OCI-LY3 (cell line): ENCODE results near the gene GRID2.
A peak's percentile ranks its signal among the peaks of the same experiment; 100 is the strongest.
"Not testable (repeated sequence)": the region's sequence is repeated elsewhere in the genome, so short reads cannot be mapped to it uniquely, and the experiment has no call there.

Source experiments
- H2AFZ ChIP-seq: fragments of 200-600, 300-600 bp; shearing (Covaris generic); 2 replicates; pipeline ENCODE4 v1.6.0; 2014; ENCODE audit warnings: antibody characterized with exemption, low read depth, low read length
- H3K27ac ChIP-seq: fragments of 200-600, 300-600 bp; sonication (generic); 2 replicates; pipeline ENCODE4 v1.5.1; 2014; ENCODE audit warnings: mild to moderate bottlenecking, low read length, moderate library complexity, mixed read lengths
- H3K27me3 ChIP-seq: fragments of 200-600, 300-600 bp; sonication (generic); 2 replicates; pipeline ENCODE4 v1.6.1; 2014; ENCODE audit warnings: low read depth, low read length, mixed read lengths
- H3K36me3 ChIP-seq: fragments of 200-600, 300-600 bp; sonication (generic); replicated peaks from 2 replicates; pipeline ENCODE3; 2014; ENCODE audit warnings: low read depth, low read length, mixed read lengths
- H3K4me1 ChIP-seq: fragments of 300-600, 200-600 bp; sonication (generic); 2 replicates; pipeline ENCODE4 v1.6.1; 2014; ENCODE audit warnings: low read length, mixed read lengths
- H3K4me2 ChIP-seq: fragments of 200-600, 300-600 bp; sonication (generic); 2 replicates; pipeline ENCODE4 v1.6.1; 2014; ENCODE audit warnings: low read length, mixed read lengths
- H3K4me3 ChIP-seq: fragments of 300-600, 200-600 bp; sonication (generic); 2 replicates; pipeline ENCODE4 v1.5.1; 2014; ENCODE audit warnings: antibody characterized with exemption, mild to moderate bottlenecking, low read length, moderate library complexity
- H3K79me2 ChIP-seq: fragments of 300-600, 200-600 bp; shearing (Covaris generic); 2 replicates; pipeline ENCODE4 v1.6.1; 2014; ENCODE audit warnings: mild to moderate bottlenecking, low read length, mixed read lengths
- H3K9ac ChIP-seq: fragments of 300-600, 200-600 bp; shearing (Covaris generic); 2 replicates; pipeline ENCODE4 v1.6.0; 2014; ENCODE audit warnings: mild to moderate bottlenecking, low read length, moderate library complexity
- H3K9me3 ChIP-seq: fragments of 200-600, 300-600 bp; shearing (Covaris generic); 2 replicates; pipeline ENCODE4 v1.6.1; 2014; ENCODE audit warnings: low read length, mixed read lengths; ENCODE audit not compliant: insufficient read depth
- H4K20me1 ChIP-seq: fragments of 200-600, 300-600 bp; sonication (generic); 2 replicates; pipeline ENCODE4 v1.6.1; 2016; ENCODE audit warnings: low read length, mixed read lengths; ENCODE audit not compliant: insufficient read depth
- EZH2phosphoT487 ChIP-seq: fragments of 200-600 bp; shearing (Covaris generic); IDR thresholded peaks from 2 replicates; pipeline ENCODE4 v1.6.1; 2018; ENCODE audit warnings: antibody characterized with exemption, mixed run types, low read depth
- TF ChIP-seq, protein P1 (sequence below): fragments of 200-600, 300-600 bp; sonication (generic); IDR thresholded peaks from 2 replicates; pipeline ENCODE4 v1.5.1; 2014; ENCODE audit warnings: antibody characterized with exemption, low read length, low read depth

Gene GRID2

GRCh38 chr4:93355411-93355810 lies 1051.6 kb downstream of the GRID2 start:
- Histone ChIP-seq H3K36me3 (no peaks in the 10 kb centered on the region), H3K4me2 (no peak overlapping the region), H3K27me3 (no peaks in the 10 kb centered on the region), H3K4me1 (no peaks in the 10 kb centered on the region), H3K9ac (no peak overlapping the region), H2AFZ (no peak overlapping the region), H3K27ac (no peak overlapping the region), H3K4me3 (no peak overlapping the region), H3K9me3 (no peaks in the 10 kb centered on the region), H4K20me1 (no peaks in the 10 kb centered on the region), H3K79me2 (no peaks in the 10 kb centered on the region)
- no peak for TF ChIP-seq EZH2phosphoT487
- TF ChIP-seq, protein P1, sequence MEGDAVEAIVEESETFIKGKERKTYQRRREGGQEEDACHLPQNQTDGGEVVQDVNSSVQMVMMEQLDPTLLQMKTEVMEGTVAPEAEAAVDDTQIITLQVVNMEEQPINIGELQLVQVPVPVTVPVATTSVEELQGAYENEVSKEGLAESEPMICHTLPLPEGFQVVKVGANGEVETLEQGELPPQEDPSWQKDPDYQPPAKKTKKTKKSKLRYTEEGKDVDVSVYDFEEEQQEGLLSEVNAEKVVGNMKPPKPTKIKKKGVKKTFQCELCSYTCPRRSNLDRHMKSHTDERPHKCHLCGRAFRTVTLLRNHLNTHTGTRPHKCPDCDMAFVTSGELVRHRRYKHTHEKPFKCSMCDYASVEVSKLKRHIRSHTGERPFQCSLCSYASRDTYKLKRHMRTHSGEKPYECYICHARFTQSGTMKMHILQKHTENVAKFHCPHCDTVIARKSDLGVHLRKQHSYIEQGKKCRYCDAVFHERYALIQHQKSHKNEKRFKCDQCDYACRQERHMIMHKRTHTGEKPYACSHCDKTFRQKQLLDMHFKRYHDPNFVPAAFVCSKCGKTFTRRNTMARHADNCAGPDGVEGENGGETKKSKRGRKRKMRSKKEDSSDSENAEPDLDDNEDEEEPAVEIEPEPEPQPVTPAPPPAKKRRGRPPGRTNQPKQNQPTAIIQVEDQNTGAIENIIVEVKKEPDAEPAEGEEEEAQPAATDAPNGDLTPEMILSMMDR: no peak

GRCh38 chr4:93359586-93359985 lies 1055.8 kb downstream of the GRID2 start:
- Histone ChIP-seq H3K4me1 (no peaks in the 10 kb centered on the region), H3K27ac (no peak overlapping the region), H3K4me3 (no peak overlapping the region), H3K79me2 (no peaks in the 10 kb centered on the region), H3K4me2 (no peak overlapping the region), H3K9me3 (no peaks in the 10 kb centered on the region), H3K9ac (no peak overlapping the region), H4K20me1 (no peaks in the 10 kb centered on the region), H3K27me3 (no peaks in the 10 kb centered on the region), H3K36me3 (no peaks in the 10 kb centered on the region), H2AFZ (no peak overlapping the region)
- TF ChIP-seq EZH2phosphoT487: no peak
- TF ChIP-seq, protein P1: no peak

DNA sequence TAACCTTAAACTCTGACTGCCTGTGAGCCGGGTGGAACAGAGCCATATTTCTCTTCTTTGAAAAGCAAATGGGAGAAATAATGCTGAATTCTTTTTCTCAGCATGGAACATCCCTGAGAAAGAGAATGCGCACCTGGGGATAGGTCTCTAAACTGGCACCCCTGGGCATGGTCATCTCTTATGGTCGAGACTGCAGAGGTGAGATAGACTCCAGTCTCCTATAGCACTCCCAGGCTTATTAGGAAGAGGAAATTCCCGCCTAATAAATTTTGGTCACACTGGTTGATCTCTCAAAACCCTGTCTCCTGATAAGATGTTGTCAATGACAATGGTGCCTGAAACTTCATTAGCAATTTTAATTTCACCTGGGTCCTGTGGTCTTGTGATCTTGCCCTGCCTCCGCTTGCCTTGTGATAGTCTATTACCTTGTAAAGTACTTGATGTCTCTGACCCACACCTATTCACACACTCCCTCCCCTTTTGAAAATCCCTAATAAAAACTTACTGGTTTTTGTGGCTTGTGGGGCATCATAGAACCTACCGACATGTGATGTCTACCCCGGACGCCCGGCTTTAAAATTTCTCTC lies 1062.5 kb downstream of the GRID2 start:
- not testable (repeated sequence) for H3K4me1 ChIP-seq, H3K4me2 ChIP-seq, H4K20me1 ChIP-seq, H2AFZ ChIP-seq, H3K27me3 ChIP-seq, H3K27ac ChIP-seq, H3K36me3 ChIP-seq, H3K9me3 ChIP-seq, H3K4me3 ChIP-seq, H3K79me2 ChIP-seq, H3K9ac ChIP-seq

GRCh38 chr4:93368968-93369367 lies 1065.2 kb downstream of the GRID2 start:
- H3K4me2 ChIP-seq: no peak overlapping the region
- no peak overlapping the region for H3K9ac ChIP-seq
- H3K27me3 ChIP-seq: no peaks in the 10 kb centered on the region
- no peaks in the 10 kb centered on the region for H3K4me1 ChIP-seq
- no peak overlapping the region for H3K4me3 ChIP-seq
- no peak overlapping the region for H3K27ac ChIP-seq
- TF ChIP-seq EZH2phosphoT487: no peak
- TF ChIP-seq, protein P1: peak; percentile 12; the same call in 1 of the 2 replicates
- no peaks in the 10 kb centered on the region for H4K20me1 ChIP-seq
- H3K9me3 ChIP-seq: no peaks in the 10 kb centered on the region
- no peak overlapping the region for H2AFZ ChIP-seq
- H3K79me2 ChIP-seq: no peaks in the 10 kb centered on the region
- H3K36me3 ChIP-seq: no peaks in the 10 kb centered on the region
